Measurements from ENCODE around the gene OR1F1. TPM values are rescaled to one million over a fixed set of nuclear protein-coding genes. Genes with fewer than 3 reads are reported as not detected.

Gene OR1F1
- total RNA-seq, 4 donors from 2014 or later, result not detected

DNA sequence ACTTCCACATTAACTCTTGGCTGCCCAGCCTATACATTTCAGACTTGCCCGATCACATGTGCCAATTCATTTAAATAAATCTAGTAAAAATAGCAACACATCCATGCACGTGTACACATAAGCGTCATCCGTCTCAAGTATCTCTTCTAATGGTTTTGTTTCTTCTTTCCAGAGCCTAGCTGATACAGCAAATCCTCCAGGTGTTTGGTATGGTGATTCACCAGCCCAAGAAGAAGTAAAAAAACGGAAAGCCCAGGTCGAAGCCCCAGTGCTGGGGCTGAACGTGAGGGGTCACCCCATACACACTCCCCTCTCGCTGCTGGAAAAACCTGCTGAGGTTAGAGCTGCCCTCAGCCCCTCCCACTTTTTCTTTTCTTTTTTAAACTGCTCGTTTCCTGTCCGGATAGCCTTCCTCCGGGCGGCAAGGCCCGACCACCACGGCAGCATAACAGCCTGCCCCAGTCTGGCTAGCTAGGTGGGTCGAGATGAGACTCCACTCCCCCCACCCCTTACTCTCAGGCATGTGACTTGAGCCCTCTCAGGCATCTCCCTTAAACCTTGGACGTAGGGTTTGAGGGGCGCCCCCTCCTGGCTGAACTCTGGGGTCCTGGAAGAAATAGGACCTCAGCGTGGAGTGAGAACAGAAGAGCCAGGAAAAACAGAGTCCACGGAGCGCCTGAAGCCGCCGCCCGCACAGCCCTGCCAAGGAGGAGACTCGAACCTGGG, 13.9 kb upstream of the OR1F1 start:
- intact Hi-C loops (cut with DNase I), result no loop called here
- Histone ChIP-seq H3K4me3 (no peak overlapping the region), H3K36me3 (no peaks in the 10 kb centered on the region), H3K27ac (replicated peaks in 1 of 4) (no peak overlapping the region), H3K4me1 (peaks cover 16 to 40% (median 26%) of the 10 kb centered on the region in 4 donors), H3K9me3 (no peaks in the 10 kb centered on the region), H3K27me3 (peaks cover 8 to 100% (median 76%) of the 10 kb centered on the region in 4 donors)
- TF ChIP-seq POLR2A (IDR thresholded peaks at IDR 0.05; ENCODE audit: low read depth) (no peak), POLR2AphosphoS5 (IDR thresholded peaks at IDR 0.05) (no peak), EP300 (IDR thresholded peaks at IDR 0.05) (no peak)
- TF ChIP-seq, protein P1, sequence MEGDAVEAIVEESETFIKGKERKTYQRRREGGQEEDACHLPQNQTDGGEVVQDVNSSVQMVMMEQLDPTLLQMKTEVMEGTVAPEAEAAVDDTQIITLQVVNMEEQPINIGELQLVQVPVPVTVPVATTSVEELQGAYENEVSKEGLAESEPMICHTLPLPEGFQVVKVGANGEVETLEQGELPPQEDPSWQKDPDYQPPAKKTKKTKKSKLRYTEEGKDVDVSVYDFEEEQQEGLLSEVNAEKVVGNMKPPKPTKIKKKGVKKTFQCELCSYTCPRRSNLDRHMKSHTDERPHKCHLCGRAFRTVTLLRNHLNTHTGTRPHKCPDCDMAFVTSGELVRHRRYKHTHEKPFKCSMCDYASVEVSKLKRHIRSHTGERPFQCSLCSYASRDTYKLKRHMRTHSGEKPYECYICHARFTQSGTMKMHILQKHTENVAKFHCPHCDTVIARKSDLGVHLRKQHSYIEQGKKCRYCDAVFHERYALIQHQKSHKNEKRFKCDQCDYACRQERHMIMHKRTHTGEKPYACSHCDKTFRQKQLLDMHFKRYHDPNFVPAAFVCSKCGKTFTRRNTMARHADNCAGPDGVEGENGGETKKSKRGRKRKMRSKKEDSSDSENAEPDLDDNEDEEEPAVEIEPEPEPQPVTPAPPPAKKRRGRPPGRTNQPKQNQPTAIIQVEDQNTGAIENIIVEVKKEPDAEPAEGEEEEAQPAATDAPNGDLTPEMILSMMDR (IDR thresholded peaks at IDR 0.05), result no peak
- DNase-seq (ENCODE audit: extremely low spot score), result no peak
- WGBS, result 10% methylated on average over 23 of the region's 24 CpGs

GRCh38 chr16:3174618-3175148, 13.3 kb upstream of the OR1F1 start:
- TF ChIP-seq, protein P1 (IDR thresholded peaks at IDR 0.05), result no peak
- TF ChIP-seq POLR2AphosphoS5 (IDR thresholded peaks at IDR 0.05), result no peak
- TF ChIP-seq POLR2A (IDR thresholded peaks at IDR 0.05; ENCODE audit: low read depth), result no peak
- no peak for TF ChIP-seq EP300 (IDR thresholded peaks at IDR 0.05)
- H3K27me3 ChIP-seq, result peaks cover 8 to 100% (median 76%) of the 10 kb centered on the region in 4 donors
- no peaks in the 10 kb centered on the region for H3K9me3 ChIP-seq
- H3K4me3 ChIP-seq, result no peak overlapping the region
- H3K27ac ChIP-seq (replicated peaks in 1 of 4), result no peak overlapping the region
- intact Hi-C loops (cut with DNase I), result no loop called here
- DNase-seq (ENCODE audit: extremely low spot score), result no peak
- WGBS, result 14% methylated on average over 28 of the region's 28 CpGs
- H3K4me1 ChIP-seq, result peaks cover 16 to 40% (median 26%) of the 10 kb centered on the region in 4 donors
- H3K36me3 ChIP-seq, result no peaks in the 10 kb centered on the region

DNA sequence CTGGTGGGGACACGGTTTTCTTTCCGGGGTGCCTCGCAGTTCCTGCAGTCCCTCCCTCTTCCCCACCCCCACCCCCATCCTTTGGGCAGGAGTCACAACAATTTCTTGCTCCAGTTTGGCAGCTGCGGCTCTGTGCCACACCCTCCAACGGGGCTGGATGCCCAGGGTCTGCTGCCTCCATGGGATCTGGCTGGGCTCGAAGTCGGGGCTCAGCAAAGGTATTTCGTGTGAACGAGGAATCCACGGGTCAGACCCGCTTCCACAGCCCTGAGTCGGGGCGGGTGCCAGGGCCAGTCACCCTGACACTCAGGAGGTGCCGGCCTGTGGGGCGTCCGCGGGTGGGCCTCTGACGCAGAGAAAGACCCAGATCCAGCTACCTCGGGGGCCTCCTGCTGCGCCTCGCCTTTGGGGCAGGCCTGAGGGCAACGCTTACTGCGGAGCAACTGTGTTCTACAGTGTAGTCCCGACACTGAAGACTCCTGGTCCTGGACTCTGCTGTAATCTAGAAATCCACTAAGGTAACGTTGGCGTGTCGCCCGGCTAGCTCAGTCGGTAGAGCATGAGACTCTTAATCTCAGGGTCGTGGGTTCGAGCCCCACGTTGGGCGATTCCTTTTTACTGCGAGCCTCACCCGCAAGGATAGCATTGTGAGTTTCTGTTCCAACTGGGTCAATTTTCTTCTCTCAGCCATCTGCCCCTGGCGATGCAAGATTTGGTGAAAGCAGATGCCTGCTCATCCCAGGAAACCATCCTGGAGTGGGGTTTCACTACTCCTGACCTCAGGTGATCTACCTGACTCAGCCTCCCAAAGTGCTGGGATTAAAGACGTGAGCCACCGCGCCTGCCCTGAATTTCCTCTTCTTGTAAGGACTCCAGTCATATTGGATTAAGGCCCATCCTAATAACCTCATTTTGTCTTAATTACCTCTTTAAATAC, 12.6 kb upstream of the OR1F1 start:
- H3K4me1 ChIP-seq, result peaks cover 12 to 36% (median 23%) of the 10 kb centered on the region in 4 donors
- no peaks in the 10 kb centered on the region for H3K36me3 ChIP-seq
- H3K9me3 ChIP-seq, result no peaks in the 10 kb centered on the region
- TF ChIP-seq, protein P1 (IDR thresholded peaks at IDR 0.05), result no peak
- no peak for DNase-seq (ENCODE audit: extremely low spot score)
- intact Hi-C loops (cut with DNase I), result no loop called here
- H3K4me3 ChIP-seq, result no peak overlapping the region
- 19% methylated on average over 15 of the region's 39 CpGs for WGBS
- H3K27ac ChIP-seq (replicated peaks in 1 of 4), result no peak overlapping the region
- peaks cover 6 to 100% (median 76%) of the 10 kb centered on the region in 4 donors for H3K27me3 ChIP-seq

- no peaks in the 10 kb centered on the region for H3K36me3 ChIP-seq
- no peak overlapping the region for H3K27ac ChIP-seq (replicated peaks in 1 of 4)
- WGBS, result 70% methylated on average over 7 of the region's 8 CpGs
- no peak overlapping the region for H3K4me3 ChIP-seq
- H3K4me1 ChIP-seq, result peaks cover 10 to 23% (median 16%) of the 10 kb centered on the region in 4 donors
- no peak for TF ChIP-seq POLR2AphosphoS5 (IDR thresholded peaks at IDR 0.05)
- TF ChIP-seq, protein P1 (IDR thresholded peaks at IDR 0.05), result no peak
- no peak for TF ChIP-seq EP300 (IDR thresholded peaks at IDR 0.05)
- no peak for TF ChIP-seq POLR2A (IDR thresholded peaks at IDR 0.05; ENCODE audit: low read depth)
- no peak for DNase-seq (ENCODE audit: extremely low spot score)
- peaks cover 11 to 100% (median 71%) of the 10 kb centered on the region in 4 donors for H3K27me3 ChIP-seq
- intact Hi-C loops (cut with DNase I), result no loop called here
- H3K9me3 ChIP-seq, result no peaks in the 10 kb centered on the region
Observed at GRCh38 chr16:3179651-3180050, 8.4 kb upstream of the OR1F1 start.

All from esophagus muscularis mucosa (tissue), 4 donors.